Measurements from ENCODE around the gene MARCHF5.
"Not testable (repeated sequence)": the region's sequence is repeated elsewhere in the genome, so short reads cannot be mapped to it uniquely, and the experiment has no call there.

Gene MARCHF5

DNA sequence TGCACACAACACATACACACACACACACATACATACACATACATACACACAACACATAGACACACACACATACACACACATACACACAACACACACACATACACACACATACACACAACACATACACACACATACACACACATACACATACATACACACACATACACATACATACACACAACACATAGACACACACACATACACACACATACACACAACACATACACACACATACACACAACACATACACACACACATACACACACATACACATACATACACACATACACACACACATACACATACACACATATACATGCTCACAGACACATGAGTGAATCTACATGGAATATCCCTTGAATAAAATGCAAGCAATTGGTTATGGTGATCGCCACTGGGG, 102.2 kb downstream of the MARCHF5 start:
- not testable (repeated sequence) for DNase-seq

DNA sequence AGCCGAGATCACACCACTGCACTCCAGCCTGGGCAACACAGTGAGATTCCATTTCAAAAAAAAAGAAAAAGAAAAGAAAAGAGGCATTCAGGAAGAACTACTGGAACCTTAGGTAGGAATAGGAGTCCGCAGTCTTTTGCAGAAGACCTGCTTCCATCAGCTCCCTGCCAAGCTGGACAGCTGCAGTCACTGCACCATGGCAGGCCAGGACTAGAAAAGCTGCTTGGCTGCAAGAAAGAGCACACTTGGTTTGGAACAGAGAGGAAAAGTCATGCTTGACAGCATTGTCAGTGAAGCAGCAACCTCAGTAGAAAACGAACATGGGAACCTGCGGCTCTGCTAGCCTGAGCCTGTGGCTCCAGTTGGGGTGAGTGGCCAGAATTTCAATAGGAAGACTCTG, 104.3 kb downstream of the MARCHF5 start:
- no peak for DNase-seq

DNA sequence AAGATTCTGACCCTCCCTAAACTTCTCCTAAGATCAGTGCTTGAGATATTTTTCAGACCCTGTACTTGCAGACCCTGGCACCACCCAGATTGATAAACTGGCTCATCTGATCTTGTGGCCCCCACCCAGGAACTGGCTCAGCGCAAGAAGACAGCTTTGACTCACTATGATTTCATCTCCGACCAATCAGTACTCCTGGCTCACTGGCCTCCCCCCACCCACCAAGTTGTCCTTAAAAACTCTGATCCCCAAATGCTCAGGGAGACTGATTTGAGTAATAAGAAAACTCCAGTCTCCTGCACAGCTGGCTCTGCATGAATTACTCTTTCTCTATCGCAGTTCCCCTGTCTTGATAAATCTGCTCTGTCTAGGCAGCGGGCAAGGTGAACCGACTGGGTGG, 111.3 kb downstream of the MARCHF5 start:
- not testable (repeated sequence) for DNase-seq
